ENCODE data around the gene BIRC6.

The BIRC6 gene

GRCh38 chr2:32594573-32594972, 237.8 kb downstream of the BIRC6 start:
- peaks cover 10% of the 10 kb centered on the region for H3K36me3 ChIP-seq
- peaks cover 20 to 26% of the 10 kb centered on the region in 2 experiments for H3K4me1 ChIP-seq (ENCODE audit: control insufficient read depth in 1 of 2, insufficient read depth in 1 of 2, low read depth in 1 of 2, low read length in 1 of 2)
- TF ChIP-seq CTCF (IDR thresholded peaks at IDR 0.05), result no peak
- H3K4me3 ChIP-seq (ENCODE audit: low read depth in 1 of 2, low read length in 1 of 2), result no peak overlapping the region
- H3K9me3 ChIP-seq, result no peaks in the 10 kb centered on the region
- H3K27me3 ChIP-seq, result no peaks in the 10 kb centered on the region
- no peak overlapping the region for H3K27ac ChIP-seq

GRCh38 chr2:32611366-32611765, 254.5 kb downstream of the BIRC6 start:
- Histone ChIP-seq H3K27ac (no peak overlapping the region), H3K36me3 (peaks cover 67% of the 10 kb centered on the region), H3K4me1 (ENCODE audit: control insufficient read depth in 1 of 2, insufficient read depth in 1 of 2, low read depth in 1 of 2, low read length in 1 of 2) (no peaks in the 10 kb centered on the region), H3K4me3 (ENCODE audit: low read depth in 1 of 2, low read length in 1 of 2) (no peak overlapping the region), H3K27me3 (no peaks in the 10 kb centered on the region), H3K9me3 (no peaks in the 10 kb centered on the region)
- no peak for TF ChIP-seq CTCF (IDR thresholded peaks at IDR 0.05)

- H3K9me3 ChIP-seq, result no peaks in the 10 kb centered on the region
- H3K4me3 ChIP-seq (ENCODE audit: low read depth in 1 of 2, low read length in 1 of 2), result no peak overlapping the region
- no peaks in the 10 kb centered on the region for H3K4me1 ChIP-seq (ENCODE audit: control insufficient read depth in 1 of 2, insufficient read depth in 1 of 2, low read depth in 1 of 2, low read length in 1 of 2)
- peaks cover 71% of the 10 kb centered on the region for H3K36me3 ChIP-seq
- no peak for TF ChIP-seq CTCF (IDR thresholded peaks at IDR 0.05)
- H3K27me3 ChIP-seq, result no peaks in the 10 kb centered on the region
- H3K27ac ChIP-seq, result no peak overlapping the region
Measured at GRCh38 chr2:32611771-32612170, 254.9 kb downstream of the BIRC6 start.

GRCh38 chr2:32614084-32614483, 257.3 kb downstream of the BIRC6 start:
- H3K36me3 ChIP-seq, result peaks cover 73% of the 10 kb centered on the region

GRCh38 chr2:32617599-32618189, 260.9 kb downstream of the BIRC6 start:
- peaks cover 62% of the 10 kb centered on the region for H3K36me3 ChIP-seq
- no peaks in the 10 kb centered on the region for H3K4me1 ChIP-seq (ENCODE audit: control insufficient read depth in 1 of 2, insufficient read depth in 1 of 2, low read depth in 1 of 2, low read length in 1 of 2)
- TF ChIP-seq CTCF (IDR thresholded peaks at IDR 0.05), result no peak
- no peaks in the 10 kb centered on the region for H3K9me3 ChIP-seq
- no peak overlapping the region for H3K4me3 ChIP-seq (ENCODE audit: low read depth in 1 of 2, low read length in 1 of 2)
- no peak overlapping the region for H3K27ac ChIP-seq
- no peaks in the 10 kb centered on the region for H3K27me3 ChIP-seq

More at GRCh38 chr2:32614084-32614483, 257.3 kb downstream of the BIRC6 start:
- Histone ChIP-seq H3K27me3 (no peaks in the 10 kb centered on the region), H3K4me1 (ENCODE audit: control insufficient read depth in 1 of 2, insufficient read depth in 1 of 2, low read depth in 1 of 2, low read length in 1 of 2) (no peaks in the 10 kb centered on the region), H3K27ac (no peak overlapping the region), H3K9me3 (no peaks in the 10 kb centered on the region), H3K4me3 (ENCODE audit: low read depth in 1 of 2, low read length in 1 of 2) (no peak overlapping the region)
- no peak for TF ChIP-seq CTCF (IDR thresholded peaks at IDR 0.05)
